Mesothelial cell of epicardium (in vitro differentiated cells): ENCODE data around the gene SNX33. TPM values are rescaled to one million over a fixed set of nuclear protein-coding genes. Genes with fewer than 3 reads are reported as not detected.
A peak's percentile ranks its signal among the peaks of the same experiment; 100 is the strongest.
"Not testable (repeated sequence)": the region's sequence is repeated elsewhere in the genome, so short reads cannot be mapped to it uniquely, and the experiment has no call there.

Source experiments
- DNase-seq, 2 experiments: peaks; one replicate each; pipeline ENCODE4 v3.0.0; 2021; ENCODE audit warnings: low spot score in 2 of 2; ENCODE audit not compliant: unreplicated experiment in 2 of 2
- H3K27ac Mint-ChIP-seq: 2 replicates; pipeline ENCODE4 v1.8.0; 2021; ENCODE audit warnings: mixed read lengths
- H3K27me3 Mint-ChIP-seq: 2 replicates; pipeline ENCODE4 v1.8.0; 2021; ENCODE audit warnings: low read depth, mixed read lengths
- H3K36me3 Mint-ChIP-seq: 2 replicates; pipeline ENCODE4 v1.8.0; 2021; ENCODE audit warnings: mixed read lengths
- H3K4me1 Mint-ChIP-seq: 2 replicates; pipeline ENCODE4 v1.8.0; 2021; ENCODE audit warnings: mixed read lengths
- H3K4me3 Mint-ChIP-seq: 2 replicates; pipeline ENCODE4 v1.8.0; 2021; ENCODE audit warnings: mild to moderate bottlenecking, moderate library complexity, mixed read lengths
- H3K9me3 Mint-ChIP-seq: 2 replicates; pipeline ENCODE4 v1.8.0; 2021; ENCODE audit warnings: mixed read lengths
- total RNA-seq: library from RNA; stranded (reverse); gene quantifications from 3 replicates; pipeline ENCODE4 v1.2.1, GENCODE V29; 2021
- TF ChIP-seq, protein P1 (sequence below): fragments of 200-600 bp; sonication (generic); IDR thresholded peaks from one replicate; pipeline ENCODE4 v1.5.0; 2021; ENCODE audit warnings: antibody characterized with exemption; ENCODE audit not compliant: unreplicated experiment

Gene SNX33
- total RNA-seq, 1 donor from 2014 or later, result 22.8 TPM

DNA sequence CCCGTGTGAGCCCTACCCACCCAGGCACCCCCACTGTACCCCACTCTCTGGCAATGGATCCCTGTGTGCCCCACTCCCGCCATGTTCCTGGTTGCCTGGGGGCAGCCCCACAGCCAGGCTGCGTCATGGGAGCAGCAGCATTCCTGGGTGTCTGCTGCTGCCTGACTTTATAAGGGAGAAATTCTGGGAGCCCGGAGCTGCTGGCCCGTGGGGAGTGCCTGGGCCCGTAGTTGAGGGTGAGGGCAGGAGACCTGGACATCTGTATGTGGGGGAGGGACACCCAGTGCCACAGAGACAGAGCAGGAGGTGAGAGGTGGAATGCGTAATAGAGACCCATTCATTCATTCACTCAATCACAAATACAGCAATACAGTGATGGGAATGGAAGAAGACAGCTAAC is 49.8 kb downstream of the SNX33 start:
- no peaks in the 10 kb centered on the region for H3K9me3 Mint-ChIP-seq
- no peak overlapping the region for H3K4me3 Mint-ChIP-seq
- TF ChIP-seq, protein P1, sequence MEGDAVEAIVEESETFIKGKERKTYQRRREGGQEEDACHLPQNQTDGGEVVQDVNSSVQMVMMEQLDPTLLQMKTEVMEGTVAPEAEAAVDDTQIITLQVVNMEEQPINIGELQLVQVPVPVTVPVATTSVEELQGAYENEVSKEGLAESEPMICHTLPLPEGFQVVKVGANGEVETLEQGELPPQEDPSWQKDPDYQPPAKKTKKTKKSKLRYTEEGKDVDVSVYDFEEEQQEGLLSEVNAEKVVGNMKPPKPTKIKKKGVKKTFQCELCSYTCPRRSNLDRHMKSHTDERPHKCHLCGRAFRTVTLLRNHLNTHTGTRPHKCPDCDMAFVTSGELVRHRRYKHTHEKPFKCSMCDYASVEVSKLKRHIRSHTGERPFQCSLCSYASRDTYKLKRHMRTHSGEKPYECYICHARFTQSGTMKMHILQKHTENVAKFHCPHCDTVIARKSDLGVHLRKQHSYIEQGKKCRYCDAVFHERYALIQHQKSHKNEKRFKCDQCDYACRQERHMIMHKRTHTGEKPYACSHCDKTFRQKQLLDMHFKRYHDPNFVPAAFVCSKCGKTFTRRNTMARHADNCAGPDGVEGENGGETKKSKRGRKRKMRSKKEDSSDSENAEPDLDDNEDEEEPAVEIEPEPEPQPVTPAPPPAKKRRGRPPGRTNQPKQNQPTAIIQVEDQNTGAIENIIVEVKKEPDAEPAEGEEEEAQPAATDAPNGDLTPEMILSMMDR, result no peak
- no peaks in the 10 kb centered on the region for H3K36me3 Mint-ChIP-seq
- peaks cover 41% of the 10 kb centered on the region for H3K4me1 Mint-ChIP-seq
- no peaks in the 10 kb centered on the region for H3K27me3 Mint-ChIP-seq
- peak overlapping the region; percentile 51 for H3K27ac Mint-ChIP-seq
- DNase-seq, result no peak

DNA sequence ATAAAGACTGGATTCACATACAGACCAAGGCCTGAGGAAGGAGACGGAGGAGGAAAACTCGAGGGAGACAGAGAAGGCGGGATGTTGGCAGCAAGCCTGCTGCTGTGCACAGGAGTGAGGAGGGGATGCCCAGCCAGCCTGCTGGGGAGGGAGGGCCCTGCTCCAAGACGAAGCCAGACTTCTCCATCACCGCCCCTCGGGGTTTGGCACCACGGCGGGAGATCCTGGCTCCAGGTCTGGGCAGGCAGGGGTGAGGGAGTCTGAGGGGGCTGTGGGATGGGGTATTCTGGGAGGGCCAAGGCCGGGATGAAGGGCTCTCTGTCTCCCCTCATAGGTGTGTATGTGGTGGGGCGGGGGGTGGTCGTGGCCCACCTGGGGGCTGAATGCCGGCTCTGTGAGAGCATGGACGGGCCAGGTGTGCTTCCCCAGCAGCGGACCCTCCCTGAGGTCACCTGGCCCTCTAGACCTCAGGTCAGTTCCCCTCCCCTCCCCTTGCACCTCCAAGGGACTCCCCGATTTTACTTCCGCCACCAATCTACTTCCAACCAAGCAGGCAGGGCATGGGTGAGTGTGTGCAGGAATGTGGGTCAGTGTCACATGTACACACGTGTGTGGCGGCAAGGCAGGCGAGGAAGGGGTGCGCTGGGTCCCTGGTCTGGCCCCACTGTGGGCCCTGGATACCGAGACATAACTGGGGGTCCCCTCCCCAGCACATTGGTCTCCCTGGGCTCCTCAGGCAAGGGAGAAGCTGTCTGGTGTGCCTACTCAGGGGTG is 50.4 kb downstream of the SNX33 start:
- H3K9me3 Mint-ChIP-seq, result not testable (repeated sequence)

DNA sequence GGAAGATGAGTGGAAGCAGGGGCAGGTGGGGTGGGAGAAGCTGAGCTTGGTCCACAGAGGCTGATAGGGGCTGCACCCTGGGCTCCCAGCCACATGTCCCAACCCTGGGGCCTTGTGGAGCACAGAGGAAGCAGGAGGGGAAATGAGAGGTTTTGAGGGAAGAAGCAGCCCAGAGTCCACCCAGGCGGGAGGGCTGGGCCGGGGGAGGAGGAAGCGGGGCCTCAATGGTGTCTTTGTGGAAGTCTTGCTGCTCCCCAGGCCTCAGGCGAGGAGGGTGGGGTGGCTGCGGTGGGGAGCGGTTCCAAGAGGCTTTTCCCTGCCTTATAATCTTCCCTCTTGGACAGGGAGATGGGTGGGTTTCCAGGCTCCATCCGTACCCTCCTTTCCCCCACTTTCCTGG is 51.8 kb downstream of the SNX33 start:
- H3K27me3 Mint-ChIP-seq, H3K9me3 Mint-ChIP-seq, H3K36me3 Mint-ChIP-seq, H3K27ac Mint-ChIP-seq, H3K4me3 Mint-ChIP-seq, DNase-seq: not testable (repeated sequence)
- peaks cover 33% of the 10 kb centered on the region for H3K4me1 Mint-ChIP-seq

More for the DNA sequence above, 50.4 kb downstream of the SNX33 start:
- not testable (repeated sequence) for H3K27me3 Mint-ChIP-seq, DNase-seq, H3K36me3 Mint-ChIP-seq, H3K4me3 Mint-ChIP-seq
- peak overlapping the region; percentile 51 for H3K27ac Mint-ChIP-seq
- H3K4me1 Mint-ChIP-seq, result peaks cover 42% of the 10 kb centered on the region

DNA sequence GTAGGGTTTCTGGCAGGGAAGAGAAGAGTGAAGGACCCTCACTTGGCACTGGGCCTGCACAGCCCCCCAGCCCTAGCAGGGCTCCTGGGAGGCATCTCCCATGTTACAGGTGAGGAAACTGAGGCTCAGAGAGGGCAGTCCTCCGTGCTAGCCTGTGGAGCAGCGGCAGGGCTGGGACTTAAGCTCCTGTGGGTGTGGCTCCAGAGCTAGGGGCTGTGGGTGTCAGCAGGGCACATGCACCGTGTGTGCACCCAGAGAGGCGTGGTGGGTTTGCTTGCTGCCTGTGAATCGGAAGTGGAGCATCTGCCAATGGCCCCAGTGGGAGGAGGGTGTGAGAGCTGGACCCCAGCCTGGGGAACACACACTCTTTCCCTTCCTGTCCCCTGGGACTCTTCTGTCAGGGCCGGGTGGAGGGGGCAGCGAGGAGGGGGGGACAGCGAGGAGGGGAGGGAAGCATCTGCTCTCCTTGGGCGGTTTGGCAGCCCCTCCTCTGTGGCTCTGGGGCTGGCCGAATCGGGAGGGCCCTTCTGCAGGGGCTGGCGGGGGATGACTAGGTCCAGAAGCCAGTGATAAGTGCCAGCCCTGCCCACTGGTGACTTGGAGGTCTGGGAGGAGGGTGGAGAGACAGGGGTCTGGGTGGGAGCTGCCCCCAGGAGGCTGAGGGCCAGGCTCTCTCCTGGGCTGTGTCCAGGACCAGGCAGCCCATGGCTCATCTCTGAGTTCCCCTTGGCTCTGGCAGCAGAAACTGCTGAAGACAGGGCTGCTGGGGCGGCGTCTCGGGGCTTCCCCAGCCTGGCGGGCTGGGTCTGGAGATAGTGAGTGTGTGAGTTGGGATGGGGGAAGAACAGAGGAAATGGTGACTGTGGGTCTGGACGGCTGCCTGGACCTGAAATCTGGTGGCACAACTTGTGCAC is 52.5 kb downstream of the SNX33 start:
- not testable (repeated sequence) for H3K27ac Mint-ChIP-seq, H3K36me3 Mint-ChIP-seq, H3K4me3 Mint-ChIP-seq, H3K27me3 Mint-ChIP-seq, H3K9me3 Mint-ChIP-seq, DNase-seq
- H3K4me1 Mint-ChIP-seq, result peaks cover 27% of the 10 kb centered on the region

DNA sequence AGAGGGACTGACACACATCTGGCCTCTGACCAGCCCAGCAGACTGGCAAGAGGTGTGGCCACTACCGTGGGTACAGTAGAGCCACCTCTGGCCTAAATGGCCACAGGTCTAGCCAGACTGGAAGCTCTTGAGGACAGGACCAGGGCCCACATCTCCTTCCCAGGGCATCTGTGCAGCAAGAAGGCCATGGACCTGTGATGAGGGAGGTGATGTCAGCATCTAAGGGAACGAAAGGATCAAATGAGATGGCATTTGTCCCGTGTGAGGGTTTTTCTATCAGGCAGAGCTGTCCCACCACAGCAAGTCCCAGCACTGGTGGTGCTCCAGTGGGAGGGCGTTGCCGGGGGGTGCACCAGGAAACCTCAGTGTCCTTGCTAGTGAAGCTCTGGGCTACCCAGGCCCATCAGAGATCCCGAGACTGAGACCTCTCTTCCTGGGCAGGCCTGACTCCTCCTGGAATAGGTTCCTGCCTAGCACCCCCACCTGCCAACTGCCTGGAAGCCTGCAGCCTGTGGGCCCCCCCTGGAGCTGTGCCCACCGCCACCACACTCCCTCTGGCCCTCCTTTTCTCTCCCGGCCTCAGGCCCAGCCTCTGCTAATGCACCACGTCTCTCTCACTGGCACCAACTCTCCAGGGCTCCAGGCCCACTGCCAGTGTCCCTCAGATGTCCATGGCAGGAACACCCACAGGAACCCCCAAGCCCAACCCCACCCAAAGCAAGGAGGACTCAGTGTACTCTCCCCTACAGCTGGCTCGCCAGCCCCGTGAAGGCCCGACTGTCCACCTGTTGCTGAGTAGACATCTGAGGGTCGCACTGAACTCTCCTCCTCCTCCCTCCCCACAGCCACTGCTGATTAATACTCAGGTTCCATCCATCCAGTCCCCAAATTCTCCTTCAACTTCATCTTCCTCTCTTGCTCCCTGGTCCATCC is 53.6 kb downstream of the SNX33 start:
- not testable (repeated sequence) for H3K4me3 Mint-ChIP-seq, H3K27me3 Mint-ChIP-seq, DNase-seq, H3K9me3 Mint-ChIP-seq, H3K36me3 Mint-ChIP-seq
- Mint-ChIP-seq H3K4me1 (peaks cover 23% of the 10 kb centered on the region), H3K27ac (peak overlapping the region; percentile 11)

DNA sequence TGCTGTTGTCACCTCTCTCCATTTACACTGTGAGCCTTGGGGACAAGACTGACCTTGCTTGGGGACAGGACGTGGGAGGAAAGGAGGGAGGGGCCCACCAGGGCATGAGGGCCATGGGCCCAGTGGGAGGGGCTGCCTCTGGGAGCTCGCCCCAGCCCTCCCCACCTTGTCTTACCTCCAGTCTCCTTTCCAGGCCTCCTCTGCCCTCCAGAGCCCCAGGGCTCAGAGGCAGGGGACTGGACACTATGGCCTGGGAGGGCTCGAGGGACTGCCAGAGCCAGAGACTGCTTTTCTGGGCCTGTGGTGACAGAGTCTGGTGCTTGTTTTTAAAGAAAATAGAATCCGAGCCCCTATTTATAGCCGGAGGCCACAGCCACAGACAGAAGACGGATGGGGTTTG is 54.7 kb downstream of the SNX33 start:
- no peaks in the 10 kb centered on the region for H3K9me3 Mint-ChIP-seq
- peaks cover 20% of the 10 kb centered on the region for H3K4me1 Mint-ChIP-seq

DNA sequence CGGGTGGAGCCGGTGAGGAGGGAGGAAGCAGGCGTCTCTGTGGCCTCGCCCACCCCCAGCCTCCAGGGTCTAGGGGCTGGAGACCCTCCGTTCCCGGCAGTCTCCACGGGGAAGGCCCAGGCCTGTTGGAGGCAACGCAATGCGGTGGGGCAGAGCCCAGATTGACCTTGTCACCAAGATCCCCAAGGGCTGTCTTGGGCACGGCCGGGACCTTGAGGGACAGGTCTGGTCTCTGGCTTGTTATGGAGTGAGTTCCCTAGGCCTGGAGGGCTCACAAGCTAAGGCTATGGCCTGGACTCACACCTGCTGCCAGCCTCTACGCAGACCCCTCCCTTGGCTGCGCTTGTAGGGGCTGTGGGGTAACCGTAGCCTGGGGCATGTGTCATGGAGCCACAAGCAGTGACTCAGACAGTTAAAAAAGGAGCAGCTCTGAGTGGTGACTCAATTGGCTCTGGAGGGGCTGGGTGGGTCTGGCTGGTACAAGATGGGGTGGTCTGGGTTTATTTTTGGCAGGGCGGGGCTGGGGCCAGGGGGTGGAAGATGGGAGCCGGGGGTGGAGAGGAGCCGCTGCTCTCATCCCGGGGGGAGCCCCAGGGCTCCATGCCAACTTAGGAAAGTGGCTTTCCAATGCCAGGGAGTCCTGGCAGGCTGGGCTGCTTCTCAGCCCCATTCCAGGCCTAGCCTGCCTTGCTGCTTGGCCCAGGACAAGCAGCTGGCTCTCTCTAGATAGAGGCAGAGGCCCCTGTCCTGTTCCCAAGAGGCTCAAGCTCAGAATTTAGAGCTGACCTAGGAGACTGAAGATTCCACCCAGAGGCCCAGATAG is 55.9 kb downstream of the SNX33 start:
- H3K27me3 Mint-ChIP-seq, H3K9me3 Mint-ChIP-seq, DNase-seq, H3K36me3 Mint-ChIP-seq, H3K4me3 Mint-ChIP-seq, H3K27ac Mint-ChIP-seq: not testable (repeated sequence)
- H3K4me1 Mint-ChIP-seq, result peaks cover 15% of the 10 kb centered on the region

More for the DNA sequence above, 54.7 kb downstream of the SNX33 start:
- H3K27me3 Mint-ChIP-seq, result no peaks in the 10 kb centered on the region
- no peak for DNase-seq
- H3K27ac Mint-ChIP-seq, result no peak overlapping the region
- TF ChIP-seq, protein P1, result no peak
- H3K4me3 Mint-ChIP-seq, result no peak overlapping the region
- no peaks in the 10 kb centered on the region for H3K36me3 Mint-ChIP-seq
